Gastrocnemius medialis (tissue), 4 donors: ENCODE results near the gene BARX2.

Experiments used
- POLR2A ChIP-seq, 2 donors: fragments of 450-650 bp; IDR thresholded peaks; one replicate each; pipeline ENCODE4 v1.6.1; 2017; ENCODE audit warnings: antibody characterized with exemption in 2 of 2, mild to moderate bottlenecking in 2 of 2, moderate library complexity in 2 of 2
- TF ChIP-seq, protein P1 (sequence below), 5 experiments: fragments of 450-650 bp in 3 of 5; fragments of 200-600 bp in 2 of 5; sonication (generic) in 2 of 5; IDR thresholded peaks in 4 of 5; conservative IDR thresholded peaks in 1 of 5; 1 replicate in 4 of 5; 2 replicates in 1 of 5; pipeline ENCODE4 v1.5.1; 2016 to 2019; ENCODE audit warnings: antibody characterized with exemption in 5 of 5, mild to moderate bottlenecking in 3 of 5, moderate library complexity in 3 of 5

DNA sequence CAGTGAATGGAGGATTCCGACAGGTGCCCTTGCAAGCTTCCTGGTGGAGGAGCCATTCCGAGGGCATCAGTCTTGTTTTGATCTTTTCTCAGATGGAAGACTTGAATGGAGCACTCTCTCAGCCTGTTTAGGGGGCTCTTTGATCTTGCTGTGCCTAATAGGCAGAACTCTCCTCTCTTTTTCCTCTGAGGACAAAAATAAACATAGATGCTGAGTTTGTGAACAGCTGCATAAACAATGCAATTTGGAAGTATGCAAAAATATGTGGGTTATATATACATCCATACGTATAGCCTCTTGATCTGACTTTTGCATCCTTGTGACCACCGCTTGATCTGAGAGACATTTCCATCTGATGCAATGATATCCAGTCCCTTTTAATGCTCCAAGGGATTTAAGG, 29.1 kb downstream of the BARX2 start:
- TF ChIP-seq, protein P1, sequence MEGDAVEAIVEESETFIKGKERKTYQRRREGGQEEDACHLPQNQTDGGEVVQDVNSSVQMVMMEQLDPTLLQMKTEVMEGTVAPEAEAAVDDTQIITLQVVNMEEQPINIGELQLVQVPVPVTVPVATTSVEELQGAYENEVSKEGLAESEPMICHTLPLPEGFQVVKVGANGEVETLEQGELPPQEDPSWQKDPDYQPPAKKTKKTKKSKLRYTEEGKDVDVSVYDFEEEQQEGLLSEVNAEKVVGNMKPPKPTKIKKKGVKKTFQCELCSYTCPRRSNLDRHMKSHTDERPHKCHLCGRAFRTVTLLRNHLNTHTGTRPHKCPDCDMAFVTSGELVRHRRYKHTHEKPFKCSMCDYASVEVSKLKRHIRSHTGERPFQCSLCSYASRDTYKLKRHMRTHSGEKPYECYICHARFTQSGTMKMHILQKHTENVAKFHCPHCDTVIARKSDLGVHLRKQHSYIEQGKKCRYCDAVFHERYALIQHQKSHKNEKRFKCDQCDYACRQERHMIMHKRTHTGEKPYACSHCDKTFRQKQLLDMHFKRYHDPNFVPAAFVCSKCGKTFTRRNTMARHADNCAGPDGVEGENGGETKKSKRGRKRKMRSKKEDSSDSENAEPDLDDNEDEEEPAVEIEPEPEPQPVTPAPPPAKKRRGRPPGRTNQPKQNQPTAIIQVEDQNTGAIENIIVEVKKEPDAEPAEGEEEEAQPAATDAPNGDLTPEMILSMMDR (IDR thresholded peaks at IDR 0.05 in 4 of 5, conservative IDR thresholded peaks at IDR 0.05 in 1 of 5) = no peak
- TF ChIP-seq POLR2A (IDR thresholded peaks at IDR 0.05) = no peak
